Endothelial cell of umbilical vein (primary cell): Measurements from ENCODE around the gene UTS2R. TPM values are rescaled to one million over a fixed set of nuclear protein-coding genes. Genes with fewer than 3 reads are reported as not detected.

Experiments
- BruUV-seq: library from RNA; stranded (reverse); fragments of 400-500 nt; replicated peaks from 2 replicates; lab custom pipeline; 2021; lab: Mats Ljungman, UMichigan
- CTCF ChIA-PET: fragments of 300-600, 350-600 bp; sonication (Branson Sonifier 250); formaldehyde crosslinking; loops from one replicate; lab custom pipeline; 2021; ENCODE audit warnings: antibody characterized with exemption, inconsistent platforms; lab: Charles Lee
- POLR2A ChIA-PET: fragments of 300-600, 350-600 bp; sonication (Branson Sonifier 250); formaldehyde crosslinking; loops from one replicate; lab custom pipeline; 2021; ENCODE audit warnings: antibody characterized with exemption, inconsistent platforms; lab: Charles Lee
- DNase-seq: peaks from one replicate; pipeline ENCODE4 v3.0.0-alpha.2; 2011; ENCODE audit warnings: low read depth, low spot score
- FAIRE-seq: peaks from 2 replicates; lab custom pipeline; 2011; peaks lifted over from hg19 to GRCh38; lab: Jason Lieb, UNC
- H2AFZ ChIP-seq: 2 replicates; pipeline ENCODE4 v1.6.0; 2012; ENCODE audit warnings: low read depth, low read length, control low read depth, inconsistent platforms
- H3K27ac ChIP-seq: 2 replicates; pipeline ENCODE4 v1.5.1; 2011; ENCODE audit warnings: low read depth, mild to moderate bottlenecking, control low read depth, low read length, moderate library complexity; ENCODE audit not compliant: insufficient read depth
- H3K27me3 ChIP-seq, 2 experiments: 2 replicates each; pipeline versions ENCODE4 v1.6.0 to v1.6.1; 2011; ENCODE audit warnings: low read length in 2 of 2, mixed read lengths in 1 of 2; ENCODE audit not compliant: control insufficient read depth in 2 of 2, insufficient read depth in 2 of 2
- H3K36me3 ChIP-seq, 2 experiments: 2 replicates in 1 of 2; 3 replicates in 1 of 2; pipeline ENCODE4 v1.5.1; 2011; ENCODE audit warnings: low read length in 2 of 2, mild to moderate bottlenecking in 1 of 2, moderate library complexity in 1 of 2; ENCODE audit not compliant: control insufficient read depth in 2 of 2, insufficient read depth in 2 of 2; ENCODE audit errors: extremely low read depth in 1 of 2
- H3K4me1 ChIP-seq: 3 replicates; pipeline ENCODE4 v1.5.1; 2011; ENCODE audit warnings: mild to moderate bottlenecking, low read length; ENCODE audit not compliant: control insufficient read depth, insufficient read depth; ENCODE audit errors: extremely low read depth
- H3K4me2 ChIP-seq: 2 replicates; pipeline ENCODE4 v1.6.1; 2011; ENCODE audit warnings: low read length, control low read depth, mixed read lengths; ENCODE audit not compliant: insufficient read depth
- H3K4me3 ChIP-seq, 3 experiments: fragments of 200-600 bp in 1 of 3; sonication (generic), shearing (Covaris generic) in 1 of 3; replicated peaks in 1 of 3; 2 replicates each; pipeline ENCODE4 v1.5.1; 2011 to 2016; ENCODE audit warnings: control low read depth in 3 of 3, low read length in 3 of 3, mild to moderate bottlenecking in 2 of 3, inconsistent platforms in 1 of 3, low read depth in 1 of 3, moderate library complexity in 1 of 3; ENCODE audit not compliant: insufficient read depth in 1 of 3
- H3K79me2 ChIP-seq: 2 replicates; pipeline ENCODE4 v1.6.0; 2012; ENCODE audit warnings: low read length, inconsistent platforms; ENCODE audit not compliant: control insufficient read depth, insufficient read depth
- H3K9ac ChIP-seq: replicated peaks from 2 replicates; pipeline ENCODE3; 2011; ENCODE audit warnings: low read length, control low read depth; ENCODE audit not compliant: insufficient read depth; ENCODE audit errors: extremely low read depth
- H3K9me1 ChIP-seq: replicated peaks from 3 replicates; pipeline ENCODE4 v1.6.0; 2011; ENCODE audit warnings: mild to moderate bottlenecking, low read length; ENCODE audit not compliant: control insufficient read depth, insufficient read depth; ENCODE audit errors: extremely low read depth
- H3K9me3 ChIP-seq: replicated peaks from 2 replicates; pipeline ENCODE4 v1.5.1; 2012; ENCODE audit warnings: low read length, inconsistent platforms; ENCODE audit not compliant: control insufficient read depth, insufficient read depth
- H4K20me1 ChIP-seq: replicated peaks from 2 replicates; pipeline ENCODE3; 2011; ENCODE audit warnings: mild to moderate bottlenecking, low read length; ENCODE audit not compliant: control insufficient read depth, insufficient read depth; ENCODE audit errors: extremely low read depth
- EZH2 ChIP-seq: IDR thresholded peaks from 2 replicates; pipeline ENCODE4 v1.6.1; 2012; ENCODE audit warnings: borderline replicate concordance, low read depth, mild to moderate bottlenecking, moderate library complexity, low read length, inconsistent platforms; ENCODE audit not compliant: severe bottlenecking
- FOS ChIP-seq: IDR thresholded peaks from 2 replicates; pipeline ENCODE4 v1.6.1; 2011; ENCODE audit warnings: mild to moderate bottlenecking, low read length, moderate library complexity, borderline replicate concordance; ENCODE audit not compliant: insufficient read depth
- MAX ChIP-seq: IDR thresholded peaks from 2 replicates; pipeline ENCODE4 v1.6.1; 2011; ENCODE audit not compliant: insufficient read depth, insufficient read length
- MYC ChIP-seq: IDR thresholded peaks from one replicate; pipeline ENCODE4 v1.6.1; 2011; ENCODE audit warnings: mild to moderate bottlenecking, low read depth, low read length
- dilution Hi-C: fragments of 300-500 bp; cut with MboI; formaldehyde crosslinking; loops from one replicate; pipeline ENCODE4 v1.15.0; 2019; ENCODE audit warnings: low sequenced_read_pairs; ENCODE audit not compliant: extremely low pct_ligation_motif_present
- intact Hi-C: fragments of 100-400 bp; cut with micrococcal nuclease; formaldehyde crosslinking; loops from one replicate; pipeline ENCODE4 v1.10.0; 2022
- polyA plus RNA-seq, 4 experiments: library from polyadenylated mRNA; depleted of rRNA in 3 of 4; stranded (reverse) in 3 of 4; unstranded in 1 of 4; fragments of >200 nt; gene quantifications; 2 replicates each; pipeline versions ENCODE4 v1.2.1 to v1.2.3, GENCODE V29; 2011 to 2012; ENCODE audit warnings: missing spikeins in 1 of 4
- total RNA-seq: library from RNA; stranded (reverse); gene quantifications from 2 replicates; pipeline ENCODE4 v1.2.3, GENCODE V29; 2021

Gene UTS2R
- total and polyA plus RNA-seq, 2 donors (not counting 3 experiments of a cell fraction or from before 2014, with no cell fraction given) = not detected

DNA sequence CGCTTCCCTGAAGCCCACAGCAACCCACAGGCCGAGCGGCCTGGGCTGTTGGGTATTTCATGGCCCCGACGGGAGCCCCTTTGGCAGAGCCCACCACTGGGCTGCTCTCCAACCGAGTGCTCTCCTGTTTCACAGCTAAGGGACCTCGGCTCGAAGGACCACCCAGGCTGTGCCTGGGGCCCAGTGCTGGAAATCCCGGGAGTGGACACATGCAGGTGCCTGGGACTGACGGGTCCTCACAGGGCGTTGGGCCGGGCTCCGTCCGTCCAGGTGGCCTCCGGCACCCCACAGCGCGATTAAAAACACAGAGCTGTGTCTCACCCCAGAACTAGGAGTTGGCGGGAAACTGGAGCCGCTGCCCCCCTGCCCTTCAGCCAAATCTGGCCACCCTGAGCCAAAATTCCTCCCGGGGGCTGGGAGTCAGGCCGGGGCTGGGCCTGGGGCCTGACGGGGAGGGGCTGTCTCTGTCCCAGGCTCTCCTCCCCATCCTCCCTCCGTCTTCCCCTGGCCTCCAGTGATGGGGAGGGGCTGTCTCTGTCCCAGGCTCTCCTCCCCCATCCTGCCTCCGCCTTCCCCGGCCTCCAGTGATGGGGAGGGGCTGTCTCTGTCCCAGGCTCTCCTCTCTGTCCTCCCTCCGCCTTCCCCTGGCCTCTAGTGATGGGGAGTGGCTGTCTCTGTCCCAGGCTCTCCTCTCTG lies 14.1 kb downstream of the UTS2R start:
- ChIA-PET POLR2A (no interaction called here), CTCF (no interaction called here)
- H3K4me1 ChIP-seq = no peaks in the 10 kb centered on the region
- no peak overlapping the region for H2AFZ ChIP-seq
- dilution Hi-C loops (no loop called here), intact Hi-C loops (no loop called here)
- H3K79me2 ChIP-seq = no peaks in the 10 kb centered on the region
- H3K9ac ChIP-seq = no peak overlapping the region
- H4K20me1 ChIP-seq = no peaks in the 10 kb centered on the region
- H3K27ac ChIP-seq = no peak overlapping the region
- no peak for TF ChIP-seq FOS
- no peak for TF ChIP-seq EZH2
- no peaks in the 10 kb centered on the region for H3K9me3 ChIP-seq
- FAIRE-seq (no peak), DNase-seq (no peak)
- BruUV-seq = no TSS peak
- H3K27me3 ChIP-seq = no peaks in the 10 kb centered on the region
- no peak overlapping the region for H3K4me3 ChIP-seq
- no peak overlapping the region for H3K4me2 ChIP-seq
- H3K9me1 ChIP-seq = no peaks in the 10 kb centered on the region
- no peaks in the 10 kb centered on the region for H3K36me3 ChIP-seq

DNA sequence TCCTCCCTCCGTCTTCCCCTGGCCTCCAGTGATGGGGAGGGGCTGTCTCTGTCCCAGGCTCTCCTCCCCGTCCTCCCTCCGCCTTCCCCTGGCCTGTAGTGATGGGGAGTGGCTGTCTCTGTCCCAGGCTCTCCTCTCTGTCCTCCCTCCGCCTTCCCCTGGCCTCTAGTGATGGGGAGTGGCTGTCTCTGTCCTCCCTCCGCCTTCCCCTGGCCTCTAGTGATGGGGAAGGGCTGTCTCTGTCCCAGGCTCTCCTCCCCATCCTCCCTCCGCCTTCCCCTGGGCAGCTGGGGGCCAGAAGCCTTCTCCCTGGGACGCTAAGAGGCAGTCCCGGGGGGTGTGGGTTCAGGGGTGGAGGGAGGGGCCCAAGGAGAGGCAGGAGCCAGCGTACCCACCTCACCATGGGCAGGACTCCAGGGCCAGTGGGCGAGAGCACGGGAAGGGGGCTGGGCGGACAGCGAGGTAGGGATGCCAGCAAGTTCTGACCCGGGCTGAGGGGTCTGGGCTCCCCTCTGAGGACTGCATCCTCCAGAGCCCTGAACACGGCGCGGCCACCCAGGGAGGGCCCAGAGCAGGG lies 14.8 kb downstream of the UTS2R start:
- Histone ChIP-seq H3K4me3 (no peak overlapping the region), H3K36me3 (no peaks in the 10 kb centered on the region), H3K4me1 (no peaks in the 10 kb centered on the region), H3K9me1 (no peaks in the 10 kb centered on the region), H3K27me3 (no peaks in the 10 kb centered on the region), H3K79me2 (no peaks in the 10 kb centered on the region), H3K9me3 (no peaks in the 10 kb centered on the region), H2AFZ (no peak overlapping the region), H3K27ac (no peak overlapping the region), H3K4me2 (no peak overlapping the region), H4K20me1 (no peaks in the 10 kb centered on the region), H3K9ac (no peak overlapping the region)
- FAIRE-seq (no peak), DNase-seq (no peak)
- TF ChIP-seq MYC = no peak
- no peak for TF ChIP-seq MAX
- dilution Hi-C loops (no loop called here), intact Hi-C loops (no loop called here)
- CTCF ChIA-PET = no interaction called here
- POLR2A ChIA-PET = no interaction called here
- no TSS peak for BruUV-seq
